Adrenal gland (tissue), 5 donors: ENCODE data around the gene CES1.

Experiments
- CTCF ChIP-seq, 6 experiments: fragments of 450-650 bp in 4 of 6; fragments of 200-600 bp in 2 of 6; sonication (generic) in 1 of 6; IDR thresholded peaks; 1 replicate in 5 of 6; 2 replicates in 1 of 6; pipeline versions ENCODE4 v1.5.1 to v1.8.0; 2016 to 2021; ENCODE audit warnings: antibody characterized with exemption in 6 of 6, mild to moderate bottlenecking in 2 of 6, moderate library complexity in 1 of 6
- POLR2A ChIP-seq, 2 donors: fragments of 450-650 bp; IDR thresholded peaks; one replicate each; pipeline ENCODE4 v1.6.1; 2017; ENCODE audit warnings: antibody characterized with exemption in 2 of 2, mild to moderate bottlenecking in 2 of 2, moderate library complexity in 1 of 2
- donor health status: DM: no; HTN: no; CAD: no.

- TF ChIP-seq CTCF (IDR thresholded peaks at IDR 0.05) (no peak), POLR2A (IDR thresholded peaks at IDR 0.05) (no peak)
These were observed 12.3 kb downstream of the CES1 start for GRCh38 chr16:55820615-55821014.
